Activated CD8-positive, alpha-beta memory T cell treated with anti-CD3 and anti-CD28 coated beads for 1 hour (primary cell): ENCODE measurements around the gene SPATA2.
"Not testable (repeated sequence)": the region's sequence is repeated elsewhere in the genome, so short reads cannot be mapped to it uniquely, and the experiment has no call there.

Experiments used
- DNase-seq, 2 donors: peaks; one replicate each; pipeline ENCODE4 v3.0.0-alpha.2; 2020; ENCODE audit warnings: low read depth in 1 of 2; ENCODE audit errors: extremely low read depth in 1 of 2

The SPATA2 gene

GRCh38 chr20:49905415-49906091 lies 9.8 kb downstream of the SPATA2 start:
- DNase-seq = no peak

- no peak for DNase-seq
Measured at GRCh38 chr20:49904440-49905214, 10.7 kb downstream of the SPATA2 start.

- no peak for DNase-seq
Measured at GRCh38 chr20:49901588-49901987, 13.7 kb downstream of the SPATA2 start.

- no peak for DNase-seq
Measured at GRCh38 chr20:49899541-49900383, 15.6 kb downstream of the SPATA2 start.

GRCh38 chr20:49896204-49896603 lies 19.1 kb downstream of the SPATA2 start:
- DNase-seq = no peak

GRCh38 chr20:49895474-49896093 lies 19.7 kb downstream of the SPATA2 start:
- not testable (repeated sequence) for DNase-seq

- no peak for DNase-seq
Measured at GRCh38 chr20:49894073-49894470, 21.3 kb downstream of the SPATA2 start.

- DNase-seq = no peak
Measured at GRCh38 chr20:49893242-49894072, 21.9 kb downstream of the SPATA2 start.

- no peak for DNase-seq
Measured at GRCh38 chr20:49892817-49893216, 22.5 kb downstream of the SPATA2 start.

- no peak for DNase-seq
Measured at GRCh38 chr20:49892260-49892659, 23.1 kb downstream of the SPATA2 start.

GRCh38 chr20:49891476-49892110 lies 23.7 kb downstream of the SPATA2 start:
- no peak for DNase-seq

GRCh38 chr20:49890471-49891361 lies 24.6 kb downstream of the SPATA2 start:
- DNase-seq = no peak

- no peak for DNase-seq
Measured at GRCh38 chr20:49889935-49890333, 25.4 kb downstream of the SPATA2 start.

- DNase-seq = no peak
Measured at GRCh38 chr20:49889001-49889934, 26.1 kb downstream of the SPATA2 start.

GRCh38 chr20:49888212-49889000 lies 26.9 kb downstream of the SPATA2 start:
- DNase-seq = peak in 1 of 2 donors; percentile 18

- DNase-seq = no peak
Measured at GRCh38 chr20:49887251-49888211, 27.8 kb downstream of the SPATA2 start.
